ENCODE measurements around the gene PRSS57. TPM values are rescaled to one million over a fixed set of nuclear protein-coding genes. Genes with fewer than 3 reads are reported as not detected.

PRSS57 gene
- total and polyA plus RNA-seq, 2 of the 13 experiments (the other 11 are each of a cell fraction or from before 2014, with no cell fraction given) = 0.12 TPM; not detected in 1

- intact Hi-C loops (cut with micrococcal nuclease; ENCODE audit: unreplicated experiment) (no loop called here), in situ Hi-C loops (cut with HindIII; ENCODE audit: extremely low pct_ligation_motif_present, low pct_unique_long_range_greater_than_20kb) (no loop called here)
- Histone ChIP-seq H3K9ac (ENCODE audit: insufficient read depth, low read depth, low read length) (no peak overlapping the region), H3K4me3 (replicated peaks in 1 of 3; ENCODE audit: insufficient read depth in 1 of 3, low read depth in 2 of 3, low read length in 3 of 3) (no peak overlapping the region), H3K4me2 (ENCODE audit: low read depth, low read length) (no peak overlapping the region), H3K9me3 (ENCODE audit: low read length) (no peaks in the 10 kb centered on the region), H2AFZ (ENCODE audit: low read length) (no peak overlapping the region), H3K27ac (ENCODE audit: extremely low read length, insufficient read depth, low read length) (no peak overlapping the region), H3K4me1 (ENCODE audit: insufficient read depth, low read length) (peaks cover 6% of the 10 kb centered on the region; the same call in 1 of the 2 replicates), H4K20me1 (ENCODE audit: insufficient read depth, low read length) (peaks cover 57% of the 10 kb centered on the region), H3K36me3 (replicated peaks in 1 of 2; ENCODE audit: control insufficient read depth in 1 of 2, insufficient read depth in 2 of 2, low read length in 2 of 2) (peaks cover 34 to 64% of the 10 kb centered on the region in 2 experiments; a peak in 4 of 5 replicates), H3K27me3 (ENCODE audit: control insufficient read depth in 1 of 2, insufficient read depth in 2 of 2, low read length in 2 of 2) (no peaks in the 10 kb centered on the region), H3K79me2 (ENCODE audit: insufficient read depth, low read length) (peaks cover 45% of the 10 kb centered on the region)
- BruUV-seq (replicated peaks) = no TSS peak
- WGBS (ENCODE audit: low lambda C conversion rate) = 96% methylated on average over 17 of the region's 24 CpGs
- FAIRE-seq (no peak), ATAC-seq (no peak), DNase-seq (ENCODE audit: low spot score) (no peak)
- TF ChIP-seq RBFOX2 (IDR thresholded peaks at IDR 0.05; ENCODE audit: low read depth, low read length) (0 out of 2 replicates have a peak, but pooled peaks have one; percentile 32), AGO2 (optimal IDR thresholded peaks at IDR 0.05; ENCODE audit: low read depth, low read length) (peak; percentile 9), GPN1 (CRISPR knock-in tag; IDR thresholded peaks at IDR 0.05; ENCODE audit: borderline replicate concordance) (no peak)
- TF ChIP-seq, protein P1, sequence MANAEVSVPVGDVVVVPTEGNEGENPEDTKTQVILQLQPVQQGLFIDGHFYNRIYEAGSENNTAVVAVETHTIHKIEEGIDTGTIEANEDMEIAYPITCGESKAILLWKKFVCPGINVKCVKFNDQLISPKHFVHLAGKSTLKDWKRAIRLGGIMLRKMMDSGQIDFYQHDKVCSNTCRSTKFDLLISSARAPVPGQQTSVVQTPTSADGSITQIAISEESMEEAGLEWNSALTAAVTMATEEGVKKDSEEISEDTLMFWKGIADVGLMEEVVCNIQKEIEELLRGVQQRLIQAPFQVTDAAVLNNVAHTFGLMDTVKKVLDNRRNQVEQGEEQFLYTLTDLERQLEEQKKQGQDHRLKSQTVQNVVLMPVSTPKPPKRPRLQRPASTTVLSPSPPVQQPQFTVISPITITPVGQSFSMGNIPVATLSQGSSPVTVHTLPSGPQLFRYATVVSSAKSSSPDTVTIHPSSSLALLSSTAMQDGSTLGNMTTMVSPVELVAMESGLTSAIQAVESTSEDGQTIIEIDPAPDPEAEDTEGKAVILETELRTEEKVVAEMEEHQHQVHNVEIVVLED (CRISPR knock-in tag; IDR thresholded peaks at IDR 0.05; ENCODE audit: borderline replicate concordance) = no peak
- ChIA-PET POLR2A (no interaction called here), CTCF (ENCODE audit: low intra/inter-chr PET ratio, low total read pairs) (no interaction called here)
Observed at GRCh38 chr19:651991-652390, 43.3 kb downstream of the PRSS57 start.

GRCh38 chr19:651114-651818, 44.0 kb downstream of the PRSS57 start:
- no TSS peak for BruUV-seq (replicated peaks)
- no peaks in the 10 kb centered on the region for H3K27me3 ChIP-seq (ENCODE audit: control insufficient read depth in 1 of 2, insufficient read depth in 2 of 2, low read length in 2 of 2)
- H3K4me2 ChIP-seq (ENCODE audit: low read depth, low read length) = no peak overlapping the region
- WGBS (ENCODE audit: low lambda C conversion rate) = 99% methylated on average over 36 of the region's 58 CpGs
- no peak overlapping the region for H3K9ac ChIP-seq (ENCODE audit: insufficient read depth, low read depth, low read length)
- ATAC-seq (no peak), DNase-seq (ENCODE audit: low spot score) (no peak), FAIRE-seq (no peak)
- H3K4me3 ChIP-seq (replicated peaks in 1 of 3; ENCODE audit: insufficient read depth in 1 of 3, low read depth in 2 of 3, low read length in 3 of 3) = no peak overlapping the region
- in situ Hi-C loops (cut with HindIII; ENCODE audit: extremely low pct_ligation_motif_present, low pct_unique_long_range_greater_than_20kb) = no loop called here
- peaks cover 38% of the 10 kb centered on the region for H3K79me2 ChIP-seq (ENCODE audit: insufficient read depth, low read length)
- peaks cover 49% of the 10 kb centered on the region for H4K20me1 ChIP-seq (ENCODE audit: insufficient read depth, low read length)
- H3K36me3 ChIP-seq (replicated peaks in 1 of 2; ENCODE audit: control insufficient read depth in 1 of 2, insufficient read depth in 2 of 2, low read length in 2 of 2) = peaks cover 34 to 69% of the 10 kb centered on the region in 2 experiments; a peak in 4 of 5 replicates
- no peaks in the 10 kb centered on the region for H3K9me3 ChIP-seq (ENCODE audit: low read length)
- TF ChIP-seq AGO2 (optimal IDR thresholded peaks at IDR 0.05; ENCODE audit: low read depth, low read length) (peak; percentile 72), ZNF768 (CRISPR knock-in tag; IDR thresholded peaks at IDR 0.05) (no peak)
- no peak overlapping the region for H3K27ac ChIP-seq (ENCODE audit: extremely low read length, insufficient read depth, low read length)
- H3K4me1 ChIP-seq (ENCODE audit: insufficient read depth, low read length) = peaks cover 6% of the 10 kb centered on the region; the same call in 1 of the 2 replicates
- POLR2A ChIA-PET = no interaction called here
- CTCF ChIA-PET (ENCODE audit: low intra/inter-chr PET ratio, low total read pairs) = no interaction called here
- no peak overlapping the region for H2AFZ ChIP-seq (ENCODE audit: low read length)
- intact Hi-C loops (cut with micrococcal nuclease; ENCODE audit: unreplicated experiment) = no loop called here

All from HepG2 (cell line).